ENCODE results near the gene ROBO1.

GRCh38 chr3:78857494-78858111, 910.2 kb downstream of the ROBO1 start:
- TF ChIP-seq, protein P1, sequence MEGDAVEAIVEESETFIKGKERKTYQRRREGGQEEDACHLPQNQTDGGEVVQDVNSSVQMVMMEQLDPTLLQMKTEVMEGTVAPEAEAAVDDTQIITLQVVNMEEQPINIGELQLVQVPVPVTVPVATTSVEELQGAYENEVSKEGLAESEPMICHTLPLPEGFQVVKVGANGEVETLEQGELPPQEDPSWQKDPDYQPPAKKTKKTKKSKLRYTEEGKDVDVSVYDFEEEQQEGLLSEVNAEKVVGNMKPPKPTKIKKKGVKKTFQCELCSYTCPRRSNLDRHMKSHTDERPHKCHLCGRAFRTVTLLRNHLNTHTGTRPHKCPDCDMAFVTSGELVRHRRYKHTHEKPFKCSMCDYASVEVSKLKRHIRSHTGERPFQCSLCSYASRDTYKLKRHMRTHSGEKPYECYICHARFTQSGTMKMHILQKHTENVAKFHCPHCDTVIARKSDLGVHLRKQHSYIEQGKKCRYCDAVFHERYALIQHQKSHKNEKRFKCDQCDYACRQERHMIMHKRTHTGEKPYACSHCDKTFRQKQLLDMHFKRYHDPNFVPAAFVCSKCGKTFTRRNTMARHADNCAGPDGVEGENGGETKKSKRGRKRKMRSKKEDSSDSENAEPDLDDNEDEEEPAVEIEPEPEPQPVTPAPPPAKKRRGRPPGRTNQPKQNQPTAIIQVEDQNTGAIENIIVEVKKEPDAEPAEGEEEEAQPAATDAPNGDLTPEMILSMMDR (IDR thresholded peaks at IDR 0.05; ENCODE audit: insufficient read depth, low read depth, low read length) = no peak
- TF ChIP-seq EZH2 (IDR thresholded peaks at IDR 0.05; ENCODE audit: insufficient read depth, low read length) = no peak
